Measurements from ENCODE around the gene ARID5B.

DNA sequence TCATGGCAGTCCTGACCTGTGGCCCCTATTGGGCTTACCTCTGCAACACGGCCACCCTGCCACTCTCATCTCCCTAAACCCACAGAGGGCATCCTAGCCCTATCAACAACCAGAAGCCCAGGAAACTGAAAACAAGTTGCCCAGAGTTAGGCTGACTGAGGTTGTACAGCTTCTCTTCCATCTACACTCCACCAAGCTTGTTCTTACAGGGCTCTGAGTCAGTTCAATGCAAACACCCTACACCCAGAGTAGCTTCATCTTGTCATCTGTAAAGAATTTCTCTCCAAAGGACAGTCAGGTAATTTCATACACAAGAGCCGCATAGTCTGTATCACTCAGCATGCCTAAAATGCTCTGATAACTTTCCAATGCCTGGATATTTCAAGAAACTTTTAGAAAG is 175.4 kb downstream of the ARID5B start:
- TF ChIP-seq, protein P1, sequence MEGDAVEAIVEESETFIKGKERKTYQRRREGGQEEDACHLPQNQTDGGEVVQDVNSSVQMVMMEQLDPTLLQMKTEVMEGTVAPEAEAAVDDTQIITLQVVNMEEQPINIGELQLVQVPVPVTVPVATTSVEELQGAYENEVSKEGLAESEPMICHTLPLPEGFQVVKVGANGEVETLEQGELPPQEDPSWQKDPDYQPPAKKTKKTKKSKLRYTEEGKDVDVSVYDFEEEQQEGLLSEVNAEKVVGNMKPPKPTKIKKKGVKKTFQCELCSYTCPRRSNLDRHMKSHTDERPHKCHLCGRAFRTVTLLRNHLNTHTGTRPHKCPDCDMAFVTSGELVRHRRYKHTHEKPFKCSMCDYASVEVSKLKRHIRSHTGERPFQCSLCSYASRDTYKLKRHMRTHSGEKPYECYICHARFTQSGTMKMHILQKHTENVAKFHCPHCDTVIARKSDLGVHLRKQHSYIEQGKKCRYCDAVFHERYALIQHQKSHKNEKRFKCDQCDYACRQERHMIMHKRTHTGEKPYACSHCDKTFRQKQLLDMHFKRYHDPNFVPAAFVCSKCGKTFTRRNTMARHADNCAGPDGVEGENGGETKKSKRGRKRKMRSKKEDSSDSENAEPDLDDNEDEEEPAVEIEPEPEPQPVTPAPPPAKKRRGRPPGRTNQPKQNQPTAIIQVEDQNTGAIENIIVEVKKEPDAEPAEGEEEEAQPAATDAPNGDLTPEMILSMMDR (IDR thresholded peaks at IDR 0.05; ENCODE audit: poor library complexity): no peak
- no peak for TF ChIP-seq EZH2 (IDR thresholded peaks at IDR 0.05; ENCODE audit: borderline replicate concordance)
